Lower leg skin (tissue), 4 donors: ENCODE measurements around the gene OR2M4. TPM values are rescaled to one million over a fixed set of nuclear protein-coding genes. Genes with fewer than 3 reads are reported as not detected.

Experiments used
- DNase-seq, 2 donors: peaks; one replicate each; pipeline ENCODE4 v3.0.0-alpha.2; 2019; ENCODE audit warnings: low spot score in 2 of 2
- H3K4me3 ChIP-seq: fragments of 200-600 bp; sonication (generic); 2 replicates; pipeline ENCODE4 v1.5.1; 2017; ENCODE audit warnings: mild to moderate bottlenecking, low read depth; ENCODE audit not compliant: poor library complexity, severe bottlenecking
- POLR2A ChIP-seq, 2 donors: fragments of 450-650 bp; IDR thresholded peaks; one replicate each; pipeline ENCODE4 v1.6.1; 2016 to 2017; ENCODE audit warnings: antibody characterized with exemption in 2 of 2, mild to moderate bottlenecking in 1 of 2, moderate library complexity in 1 of 2
- WGBS, 2 donors: methylation state at CpG; one replicate each; pipeline ENCODE4 v1.1.5; 2018; 5-methylcytosine and 5-hydroxymethylcytosine counted together
- intact Hi-C: fragments of 100-400 bp; cut with DNase I; formaldehyde crosslinking; loops from one replicate; pipeline ENCODE4 v1.15.0; 2023; ENCODE audit warnings: low total_unique reads
- total RNA-seq, 4 donors: library from RNA; depleted of rRNA; stranded (reverse); fragments of >200 nt; gene quantifications; one replicate each; pipeline ENCODE4 v1.1.0, GENCODE V29; 2016
- TF ChIP-seq, protein P1 (sequence below), 3 donors: fragments of 450-650 bp; IDR thresholded peaks; one replicate each; pipeline ENCODE4 v1.5.1; 2016; ENCODE audit warnings: antibody characterized with exemption in 3 of 3, mild to moderate bottlenecking in 3 of 3, moderate library complexity in 2 of 3

Gene OR2M4, protein sequence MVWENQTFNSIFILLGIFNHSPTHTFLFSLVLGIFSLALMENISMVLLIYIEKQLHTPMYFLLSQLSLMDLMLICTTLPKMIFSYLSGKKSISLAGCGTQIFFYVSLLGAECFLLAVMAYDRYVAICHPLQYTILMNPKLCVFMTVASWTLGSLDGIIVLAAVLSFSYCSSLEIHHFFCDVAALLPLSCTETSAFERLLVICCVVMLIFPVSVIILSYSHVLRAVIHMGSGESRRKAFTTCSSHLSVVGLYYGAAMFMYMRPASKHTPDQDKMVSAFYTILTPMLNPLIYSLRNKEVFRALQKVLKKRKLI
- not detected for total RNA-seq

DNA sequence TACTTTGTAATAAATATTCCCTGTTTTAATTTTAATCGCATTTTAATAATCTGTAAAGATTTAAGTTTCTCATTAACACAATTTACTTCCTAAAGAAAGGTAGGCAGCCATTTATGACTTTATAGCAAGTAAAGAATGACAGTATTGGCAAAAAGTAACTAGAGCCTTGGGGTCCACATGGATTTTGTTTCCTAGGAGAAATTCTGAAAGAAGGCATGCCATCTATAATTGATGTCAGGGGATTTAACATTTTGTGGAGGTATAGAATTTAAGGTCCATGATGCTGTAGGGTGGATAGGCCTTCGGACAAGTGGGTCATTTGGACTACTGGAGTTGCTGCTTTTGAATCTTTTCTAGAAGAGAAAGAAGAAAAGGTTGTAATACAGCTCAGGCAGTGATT lies at the start of gene OR2M4:
Gene OR2M4, plus strand, starts transcription at position 301 of the 400 bp plus-strand sequence. CDS start 7,512 bp downstream, outside the sequence.
- intact Hi-C loops = no loop called here
- 78 to 83% methylated on average over 2 of the region's 2 CpGs for WGBS, 2 donors
- TF ChIP-seq POLR2A (IDR thresholded peaks at IDR 0.05) = no peak
- TF ChIP-seq, protein P1, sequence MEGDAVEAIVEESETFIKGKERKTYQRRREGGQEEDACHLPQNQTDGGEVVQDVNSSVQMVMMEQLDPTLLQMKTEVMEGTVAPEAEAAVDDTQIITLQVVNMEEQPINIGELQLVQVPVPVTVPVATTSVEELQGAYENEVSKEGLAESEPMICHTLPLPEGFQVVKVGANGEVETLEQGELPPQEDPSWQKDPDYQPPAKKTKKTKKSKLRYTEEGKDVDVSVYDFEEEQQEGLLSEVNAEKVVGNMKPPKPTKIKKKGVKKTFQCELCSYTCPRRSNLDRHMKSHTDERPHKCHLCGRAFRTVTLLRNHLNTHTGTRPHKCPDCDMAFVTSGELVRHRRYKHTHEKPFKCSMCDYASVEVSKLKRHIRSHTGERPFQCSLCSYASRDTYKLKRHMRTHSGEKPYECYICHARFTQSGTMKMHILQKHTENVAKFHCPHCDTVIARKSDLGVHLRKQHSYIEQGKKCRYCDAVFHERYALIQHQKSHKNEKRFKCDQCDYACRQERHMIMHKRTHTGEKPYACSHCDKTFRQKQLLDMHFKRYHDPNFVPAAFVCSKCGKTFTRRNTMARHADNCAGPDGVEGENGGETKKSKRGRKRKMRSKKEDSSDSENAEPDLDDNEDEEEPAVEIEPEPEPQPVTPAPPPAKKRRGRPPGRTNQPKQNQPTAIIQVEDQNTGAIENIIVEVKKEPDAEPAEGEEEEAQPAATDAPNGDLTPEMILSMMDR (IDR thresholded peaks at IDR 0.05) = no peak
- DNase-seq = no peak
- no peak within 1 kb of the TSS for H3K4me3 ChIP-seq

DNA sequence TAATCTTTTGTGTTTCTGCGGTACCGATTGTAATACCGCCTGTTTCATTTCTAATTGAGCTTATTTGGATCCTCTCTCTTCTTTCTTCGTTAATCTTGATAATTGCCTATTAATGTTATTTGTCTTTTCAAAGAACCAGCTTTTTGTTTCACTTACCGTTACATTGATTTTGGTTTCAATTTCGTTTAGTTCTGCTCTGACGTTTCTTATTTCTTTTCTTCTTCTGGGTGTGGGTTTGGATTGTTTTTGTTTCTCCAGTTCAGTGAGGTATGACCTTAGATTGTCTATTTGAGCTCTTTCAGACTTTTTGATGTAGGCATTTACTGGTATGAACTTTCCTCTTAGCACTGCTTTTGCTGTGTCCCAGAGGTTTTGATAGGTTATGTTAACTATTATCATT lies 47.2 kb upstream of the OR2M4 start:
- TF ChIP-seq POLR2A (IDR thresholded peaks at IDR 0.05) = no peak
- TF ChIP-seq, protein P1 (IDR thresholded peaks at IDR 0.05) = no peak
- H3K4me3 ChIP-seq = no peak overlapping the region
- intact Hi-C loops = no loop called here
- WGBS, 2 donors = 63 to 72% methylated on average over 7 of the region's 7 CpGs
- no peak for DNase-seq

DNA sequence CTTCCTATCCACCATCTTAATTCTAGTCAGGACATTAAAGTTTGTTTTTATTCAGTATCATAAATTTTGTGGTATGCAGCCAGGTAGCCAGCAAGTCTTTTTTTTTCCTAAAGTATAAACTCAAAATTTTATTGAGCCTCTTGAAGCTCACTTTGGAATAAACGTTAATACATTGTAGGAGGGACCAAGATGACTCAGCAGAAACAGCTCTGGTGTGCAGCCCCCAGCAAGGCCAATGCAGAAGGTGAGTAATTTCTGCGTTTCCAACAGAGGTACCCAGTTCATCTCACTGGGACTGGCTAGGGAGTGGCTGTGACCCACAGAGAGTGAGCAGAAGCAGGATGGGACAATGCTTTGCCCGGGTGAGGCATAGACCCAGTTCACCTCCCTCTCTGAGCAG lies 43.9 kb upstream of the OR2M4 start:
- DNase-seq = no peak
- intact Hi-C loops = no loop called here
- no peak overlapping the region for H3K4me3 ChIP-seq
- WGBS, 2 donors = 64 to 81% methylated on average over 3 of the region's 3 CpGs
- TF ChIP-seq, protein P1 (IDR thresholded peaks at IDR 0.05) = no peak
- no peak for TF ChIP-seq POLR2A (IDR thresholded peaks at IDR 0.05)

DNA sequence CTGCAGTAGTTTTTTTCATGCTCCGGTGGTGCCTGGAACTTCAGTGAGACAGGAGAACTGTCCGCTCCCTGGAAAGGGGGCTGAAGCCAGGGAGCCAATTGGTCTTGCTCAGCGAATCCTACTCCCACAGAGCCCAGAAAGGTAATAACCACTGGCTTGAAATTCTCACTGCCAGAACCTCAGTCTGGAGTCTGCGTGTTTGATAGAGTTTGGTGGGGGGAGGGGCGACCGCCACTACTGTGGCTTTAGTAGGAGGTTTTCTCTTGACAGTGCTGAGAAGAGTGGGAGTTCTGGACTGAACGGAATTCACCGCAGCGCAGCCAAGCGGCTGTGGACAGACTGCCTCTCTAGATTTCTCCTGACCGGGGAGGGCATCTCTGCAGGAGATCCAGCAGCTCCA lies 42.2 kb upstream of the OR2M4 start:
- no peak for DNase-seq
- H3K4me3 ChIP-seq = no peak overlapping the region
- intact Hi-C loops = no loop called here
- no peak for TF ChIP-seq POLR2A (IDR thresholded peaks at IDR 0.05)
- TF ChIP-seq, protein P1 (IDR thresholded peaks at IDR 0.05) = no peak
- 57 to 62% methylated on average over 11 of the region's 11 CpGs for WGBS, 2 donors

DNA sequence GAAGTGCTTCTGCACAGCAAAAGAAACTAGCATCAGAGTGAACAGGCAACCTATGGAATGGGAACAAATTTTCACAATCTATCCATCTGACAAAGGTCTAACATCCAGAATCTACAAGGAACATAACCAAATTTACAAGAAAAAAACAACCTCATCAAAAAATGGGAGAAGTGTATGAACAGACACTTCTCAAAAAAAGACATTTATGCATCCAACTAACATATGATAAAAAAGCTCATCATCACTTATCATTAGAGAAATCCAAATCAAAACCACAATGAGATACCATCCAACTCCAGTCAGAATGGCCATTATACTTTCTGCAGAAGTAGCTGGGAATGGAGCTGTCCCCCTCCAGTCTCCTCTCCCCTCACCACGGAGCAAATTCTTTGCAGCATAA lies 37.1 kb upstream of the OR2M4 start:
- DNase-seq = no peak
- H3K4me3 ChIP-seq = no peak overlapping the region
- TF ChIP-seq, protein P1 (IDR thresholded peaks at IDR 0.05) = no peak
- no peak for TF ChIP-seq POLR2A (IDR thresholded peaks at IDR 0.05)
- WGBS, 2 donors = 42 to 79% methylated on average over 1 of the region's 1 CpG
- intact Hi-C loops = no loop called here

DNA sequence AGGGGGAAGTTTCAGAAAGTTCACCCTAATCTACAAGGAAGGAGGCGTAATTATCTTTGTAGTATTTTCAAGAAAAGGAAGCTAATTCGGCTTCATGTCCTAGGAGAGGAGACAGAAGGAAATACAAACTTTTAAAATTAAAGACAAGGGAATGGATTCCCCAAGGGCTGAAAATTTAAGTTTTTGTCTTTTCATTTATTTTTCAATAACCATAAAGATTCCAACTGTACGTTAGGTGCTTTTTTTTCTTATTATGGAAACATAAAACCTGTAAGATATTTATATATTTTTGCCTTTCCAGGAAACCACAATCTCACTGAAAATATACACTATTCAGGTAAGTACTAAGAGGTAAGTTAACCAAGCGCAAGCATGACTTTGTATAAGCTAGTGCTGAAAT lies 34.3 kb upstream of the OR2M4 start, which contains the start of gene OR2M3:
Gene OR2M3, plus strand, starts transcription at position 301 of the 400 bp plus-strand sequence. CDS start 5,803 bp downstream, outside the sequence.
- no peak within 1 kb of the TSS for H3K4me3 ChIP-seq
- intact Hi-C loops = no loop called here
- no peak for DNase-seq
- no peak for TF ChIP-seq POLR2A (IDR thresholded peaks at IDR 0.05)
- TF ChIP-seq, protein P1 (IDR thresholded peaks at IDR 0.05) = no peak
- WGBS, 2 donors = 55 to 59% methylated on average over 4 of the region's 4 CpGs
